K562 (cell line): ENCODE measurements around the gene KPNA3. TPM values are rescaled to one million over a fixed set of nuclear protein-coding genes. Genes with fewer than 3 reads are reported as not detected.
A peak's percentile ranks its signal among the peaks of the same experiment; 100 is the strongest.

Source experiments
- AFF1 ChIP-seq, 2 experiments: fragments of 450-650 bp; IDR thresholded peaks; 2 replicates each; pipeline ENCODE4 v1.6.1; 2018; ENCODE audit warnings: mild to moderate bottlenecking in 2 of 2, low read depth in 1 of 2; ENCODE audit not compliant: partially characterized antibody in 2 of 2
- CAMTA2 ChIP-seq: fragments of 250-450 bp; sonication (Bioruptor Pico); conservative IDR thresholded peaks from 2 replicates; pipeline ENCODE4 v1.5.1; 2022
- DMBX1 ChIP-seq: fragments of 250-450 bp; sonication (Bioruptor Pico); IDR thresholded peaks from 2 replicates; pipeline ENCODE4 v1.8.0; 2022; ENCODE audit warnings: inconsistent platforms, mild to moderate bottlenecking, moderate library complexity, borderline replicate concordance
- E2F1 ChIP-seq: sonication (generic); formaldehyde crosslinking; IDR thresholded peaks from 2 replicates; pipeline ENCODE4 v1.8.1; 2023; ENCODE audit warnings: mild to moderate bottlenecking, missing genetic modification reagents, moderate library complexity
- E2F4 ChIP-seq: sonication (generic); formaldehyde crosslinking; IDR thresholded peaks from 2 replicates; pipeline ENCODE4 v1.8.0; 2022; ENCODE audit warnings: mild to moderate bottlenecking, low read depth, missing genetic modification reagents
- ETV5 ChIP-seq: sonication (generic); formaldehyde crosslinking; IDR thresholded peaks from 2 replicates; pipeline ENCODE4 v1.4.0; 2020; ENCODE audit warnings: low read depth, mild to moderate bottlenecking, missing genetic modification reagents
- FOXK1 ChIP-seq: sonication (generic); formaldehyde crosslinking; IDR thresholded peaks from 2 replicates; pipeline ENCODE4 v1.8.0; 2022; ENCODE audit warnings: missing genetic modification reagents, mild to moderate bottlenecking, borderline replicate concordance
- GATA2 ChIP-seq: sonication (generic); formaldehyde crosslinking; IDR thresholded peaks from 2 replicates; pipeline ENCODE4 v1.4.0; 2020; ENCODE audit warnings: mild to moderate bottlenecking, missing genetic modification reagents
- HMG20B ChIP-seq: fragments of 250-450 bp; sonication (Bioruptor Pico); IDR thresholded peaks from 2 replicates; pipeline ENCODE4 v1.5.0; 2021; ENCODE audit warnings: mild to moderate bottlenecking
- NCOA6 ChIP-seq: fragments of 450-650 bp; IDR thresholded peaks from 2 replicates; pipeline ENCODE4 v1.6.1; 2017; ENCODE audit warnings: mild to moderate bottlenecking
- PHB2 ChIP-seq: fragments of 450-650 bp; IDR thresholded peaks from 2 replicates; pipeline ENCODE4 v1.6.1; 2017; ENCODE audit warnings: low read depth
- RAD21 ChIP-seq, 2 experiments: fragments of 250-450 bp in 1 of 2; fragments of 450-650 bp in 1 of 2; sonication (Bioruptor Pico) in 1 of 2; formaldehyde crosslinking in 1 of 2; IDR thresholded peaks in 1 of 2; conservative IDR thresholded peaks in 1 of 2; 2 replicates each; pipeline versions ENCODE4 v1.4.0 to v1.8.0; 2020 to 2022; ENCODE audit warnings: mild to moderate bottlenecking in 2 of 2, moderate library complexity in 1 of 2
- RBFOX2 ChIP-seq: fragments of 200-400 bp; formaldehyde crosslinking; IDR thresholded peaks from 2 replicates; pipeline ENCODE4 v1.6.1; 2017; ENCODE audit warnings: low read depth, mild to moderate bottlenecking, low read length, moderate library complexity
- RUNX1 ChIP-seq: sonication (generic); IDR thresholded peaks from 2 replicates; pipeline ENCODE4 v1.6.1; 2016; ENCODE audit warnings: antibody characterized with exemption, low read depth
- SOX6 ChIP-seq: fragments of 450-650 bp; IDR thresholded peaks from 2 replicates; pipeline ENCODE4 v1.6.1; 2014; ENCODE audit warnings: mild to moderate bottlenecking
- SP1 ChIP-seq: sonication (generic); formaldehyde crosslinking; IDR thresholded peaks from 2 replicates; pipeline ENCODE4 v1.8.1; 2022; ENCODE audit warnings: mild to moderate bottlenecking, missing genetic modification reagents
- SPI1 ChIP-seq: IDR thresholded peaks from 2 replicates; pipeline ENCODE4 v1.6.1; 2011; ENCODE audit warnings: low read depth, low read length, control low read depth, borderline replicate concordance
- SRSF3 ChIP-seq: fragments of 200-400 bp; formaldehyde crosslinking; IDR thresholded peaks from 2 replicates; pipeline ENCODE4 v1.6.1; 2016; ENCODE audit warnings: mild to moderate bottlenecking, low read length, moderate library complexity; ENCODE audit not compliant: insufficient read depth
- SUPT5H ChIP-seq: fragments of 450-650 bp; IDR thresholded peaks from 2 replicates; pipeline ENCODE4 v1.6.1; 2016
- TGIF2 ChIP-seq: sonication (generic); formaldehyde crosslinking; IDR thresholded peaks from 2 replicates; pipeline ENCODE4 v1.8.1; 2022; ENCODE audit warnings: mild to moderate bottlenecking, missing genetic modification reagents, moderate library complexity
- ZNF282 ChIP-seq: sonication (generic); formaldehyde crosslinking; IDR thresholded peaks from 2 replicates; pipeline ENCODE4 v1.8.1; 2023; ENCODE audit warnings: missing genetic modification reagents
- ZNF324 ChIP-seq: fragments of 250-450 bp; sonication (Bioruptor Pico); IDR thresholded peaks from 2 replicates; pipeline ENCODE4 v1.4.0; 2020; ENCODE audit warnings: mild to moderate bottlenecking
- ZNF507 ChIP-seq: conservative IDR thresholded peaks from 2 replicates; pipeline ENCODE4 v1.6.1; 2017; ENCODE audit warnings: missing genetic modification characterization, missing compliant biosample characterization
- ZNF668 ChIP-seq: fragments of 250-450 bp; sonication (Bioruptor Pico); IDR thresholded peaks from 2 replicates; pipeline ENCODE4 v1.8.0; 2022; ENCODE audit warnings: mild to moderate bottlenecking, inconsistent platforms
- polyA plus RNA-seq, 8 experiments: library from polyadenylated mRNA; depleted of rRNA in 4 of 8; stranded (reverse) in 5 of 8; unstranded in 3 of 8; fragments of >200 nt; fragmentation: Nextera tagmentation in 2 of 8; fragmentation: Illumina TruSeq in 1 of 8; extraction: Ambion mirVana in 2 of 8; extraction: Trizol in 1 of 8; gene quantifications; 2 replicates each; pipeline versions ENCODE4 v1.2.1 to v1.2.3, GENCODE V29; 2011 to 2014; ENCODE audit warnings: inconsistent platforms in 1 of 8, missing spikeins in 1 of 8
- total RNA-seq, 7 experiments: library from RNA; depleted of rRNA in 6 of 7; stranded (reverse); fragments of >200 nt in 6 of 7; fragmentation: Illumina TruSeq in 2 of 7; extraction: Trizol in 2 of 7; gene quantifications; 2 replicates each; pipeline versions ENCODE4 v1.2.1 to v1.2.3, GENCODE V29; 2011 to 2021; ENCODE audit warnings: low replicate concordance in 1 of 7

The KPNA3 gene
- total and polyA plus RNA-seq, 9 of the 15 experiments (the other 6 are each of a cell fraction or from before 2014, with no cell fraction given): 8.5 to 23.4 (median 15.7) TPM

- TF ChIP-seq AFF1 (IDR thresholded peaks at IDR 0.05; ENCODE audit: low read depth in 1 of 2, partially characterized antibody in 2 of 2) (no peak), GATA2 (CRISPR knock-in tag) (no peak), SUPT5H (no peak), FOXK1 (CRISPR knock-in tag) (0 out of 2 replicates have a peak, but pooled peaks have one; percentile 33), SPI1 (no peak), ZNF668 (CRISPR knock-in tag) (no peak), PHB2 (no peak), HMG20B (CRISPR knock-in tag) (no peak), ZNF324 (CRISPR knock-in tag) (no peak), SOX6 (no peak), SRSF3 (no peak), NCOA6 (no peak), RBFOX2 (no peak; the same call in 1 of the 2 replicates), RUNX1 (no peak), E2F1 (CRISPR knock-in tag) (no peak), CAMTA2 (CRISPR knock-in tag) (no peak), TGIF2 (CRISPR knock-in tag) (0 out of 2 replicates have a peak, but pooled peaks have one; percentile 12), SP1 (CRISPR knock-in tag) (no peak), ZNF507 (tag) (no peak), DMBX1 (CRISPR knock-in tag) (no peak), E2F4 (CRISPR knock-in tag) (no peak), RAD21 (CRISPR knock-in tag; conservative IDR thresholded peaks at IDR 0.05 in 1 of 2, IDR thresholded peaks at IDR 0.05 in 1 of 2) (no peak), ETV5 (CRISPR knock-in tag) (no peak), ZNF282 (CRISPR knock-in tag) (no peak)
Observed at GRCh38 chr13:49791711-49792549, 552 bp downstream of the KPNA3 start (continued).
